HepG2 (cell line): ENCODE measurements around the gene MAB21L4. TPM values are rescaled to one million over a fixed set of nuclear protein-coding genes. Genes with fewer than 3 reads are reported as not detected.

Source experiments
- ARHGAP35 ChIP-seq: sonication (generic); formaldehyde crosslinking; IDR thresholded peaks from 2 replicates; pipeline ENCODE4 v1.9.0; 2022; ENCODE audit warnings: mild to moderate bottlenecking, inconsistent platforms, moderate library complexity, missing genetic modification reagents, borderline replicate concordance
- FOXC1 ChIP-seq: sonication (generic); formaldehyde crosslinking; IDR thresholded peaks from 2 replicates; pipeline ENCODE4 v1.8.0; 2022; ENCODE audit warnings: mild to moderate bottlenecking, missing genetic modification reagents, borderline replicate concordance
- HMGA1 ChIP-seq: sonication (generic); formaldehyde crosslinking; conservative IDR thresholded peaks from 2 replicates; pipeline ENCODE4 v1.4.0; 2020; ENCODE audit warnings: missing genetic modification reagents
- KMT2B ChIP-seq: IDR thresholded peaks from 2 replicates; pipeline ENCODE4 v1.6.1; 2016; ENCODE audit warnings: missing genetic modification reagents, missing compliant biosample characterization
- MAZ ChIP-seq, 2 experiments: sonication (generic) in 1 of 2; formaldehyde crosslinking in 1 of 2; IDR thresholded peaks; 2 replicates each; pipeline versions ENCODE4 v1.5.0 to v1.6.1; 2012 to 2020; ENCODE audit warnings: low read depth in 2 of 2, mild to moderate bottlenecking in 2 of 2, borderline replicate concordance in 1 of 2, improper control_type of control experiment in 1 of 2, low read length in 1 of 2, missing genetic modification reagents in 1 of 2, moderate library complexity in 1 of 2
- NR2F6 ChIP-seq, 2 experiments: IDR thresholded peaks; 2 replicates each; pipeline ENCODE4 v1.6.1; 2016; ENCODE audit warnings: antibody characterized with exemption in 1 of 2, mild to moderate bottlenecking in 1 of 2
- REPIN1 ChIP-seq: sonication (generic); formaldehyde crosslinking; IDR thresholded peaks from 2 replicates; pipeline ENCODE4 v1.8.0; 2022; ENCODE audit warnings: missing genetic modification reagents, low read depth, mild to moderate bottlenecking, borderline replicate concordance
- RFXAP ChIP-seq: sonication (generic); formaldehyde crosslinking; IDR thresholded peaks from 2 replicates; pipeline ENCODE4 v1.4.0; 2020; ENCODE audit warnings: missing genetic modification reagents, borderline replicate concordance
- STAG1 ChIP-seq: sonication (generic); formaldehyde crosslinking; IDR thresholded peaks from 2 replicates; pipeline ENCODE4 v1.4.0; 2020; ENCODE audit warnings: missing genetic modification reagents
- TBP ChIP-seq: sonication (generic); formaldehyde crosslinking; IDR thresholded peaks from 2 replicates; pipeline ENCODE4 v1.5.0; 2020; ENCODE audit warnings: missing genetic modification reagents
- ZKSCAN8 ChIP-seq: IDR thresholded peaks from 2 replicates; pipeline ENCODE4 v1.6.1; 2016; ENCODE audit warnings: borderline replicate concordance, missing genetic modification reagents, missing compliant biosample characterization
- ZNF33B ChIP-seq: sonication (generic); formaldehyde crosslinking; IDR thresholded peaks from 2 replicates; pipeline ENCODE4 v1.5.1; 2020; ENCODE audit warnings: mild to moderate bottlenecking, missing genetic modification reagents
- ZNF614 ChIP-seq: IDR thresholded peaks from 2 replicates; pipeline ENCODE4 v1.6.1; 2018; ENCODE audit warnings: missing biosample characterization, missing genetic modification reagents, inconsistent platforms, borderline replicate concordance
- ZNF629 ChIP-seq: sonication (generic); formaldehyde crosslinking; conservative IDR thresholded peaks from 2 replicates; pipeline ENCODE4 v1.5.0; 2020; ENCODE audit warnings: missing genetic modification reagents
- polyA plus RNA-seq, 8 experiments: library from polyadenylated mRNA; depleted of rRNA in 3 of 8; stranded (reverse) in 7 of 8; unstranded in 1 of 8; fragments of >200 nt; fragmentation: Illumina TruSeq in 4 of 8; extraction: Trizol in 4 of 8; gene quantifications; 2 replicates each; pipeline versions ENCODE4 v1.2.1 to v1.2.3, GENCODE V29; 2011 to 2016; ENCODE audit warnings: low read depth in 4 of 8, missing spikeins in 1 of 8, mixed read lengths in 1 of 8; ENCODE audit not compliant: insufficient read depth in 1 of 8
- total RNA-seq, 5 experiments: library from RNA; depleted of rRNA; stranded (reverse); fragments of >200 nt; fragmentation: Illumina TruSeq; extraction: Trizol; gene quantifications; 2 replicates each; pipeline ENCODE4 v1.2.3, GENCODE V29; 2016; ENCODE audit warnings: low read depth in 1 of 5
- TF ChIP-seq, protein P1 (sequence below): IDR thresholded peaks from 2 replicates; pipeline ENCODE4 v1.6.1; 2012; ENCODE audit warnings: low read depth, low read length, improper control_type of control experiment
- TF ChIP-seq, protein P2 (sequence below): sonication (generic); formaldehyde crosslinking; IDR thresholded peaks from 2 replicates; pipeline ENCODE4 v1.4.0; 2020; ENCODE audit warnings: missing genetic modification reagents
- TF ChIP-seq, protein P3 (sequence below), 2 experiments: sonication (generic) in 1 of 2; formaldehyde crosslinking in 1 of 2; IDR thresholded peaks; 2 replicates each; pipeline versions ENCODE4 v1.6.1 to v1.9.0; 2014 to 2022; ENCODE audit warnings: antibody characterized with exemption in 1 of 2, borderline replicate concordance in 1 of 2, inconsistent platforms in 1 of 2, low read depth in 1 of 2, missing genetic modification reagents in 1 of 2
- TF ChIP-seq, protein P4 (sequence below): sonication (generic); formaldehyde crosslinking; conservative IDR thresholded peaks from 2 replicates; pipeline ENCODE4 v1.5.0; 2020; ENCODE audit warnings: missing genetic modification reagents

Gene MAB21L4
- total and polyA plus RNA-seq, 2 of the 13 experiments (the other 11 are each of a cell fraction or from before 2014, with no cell fraction given), result 3.0 to 14.0 TPM

DNA sequence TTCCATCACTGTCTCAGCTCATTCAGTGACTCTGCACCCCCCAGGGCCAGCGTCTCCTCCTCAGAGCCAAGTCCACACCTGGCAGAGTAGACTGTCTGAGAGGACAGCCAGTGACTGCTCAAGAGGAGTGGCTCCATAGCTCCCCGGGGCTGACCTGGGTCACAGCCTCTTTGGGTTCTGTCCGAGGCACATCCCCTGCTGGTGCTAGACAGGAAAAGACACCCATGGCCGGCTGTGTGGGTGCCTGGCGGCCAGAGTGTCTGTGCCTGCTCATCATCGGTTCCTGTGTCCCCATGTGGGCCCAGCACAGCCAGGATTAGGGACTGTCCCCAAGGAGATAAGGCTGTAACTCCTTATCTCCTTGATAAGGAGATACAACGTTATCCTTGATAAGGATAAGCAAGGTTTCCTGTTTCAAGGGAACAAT is 6.7 kb upstream of the MAB21L4 start (continued):
- TF ChIP-seq, protein P1, sequence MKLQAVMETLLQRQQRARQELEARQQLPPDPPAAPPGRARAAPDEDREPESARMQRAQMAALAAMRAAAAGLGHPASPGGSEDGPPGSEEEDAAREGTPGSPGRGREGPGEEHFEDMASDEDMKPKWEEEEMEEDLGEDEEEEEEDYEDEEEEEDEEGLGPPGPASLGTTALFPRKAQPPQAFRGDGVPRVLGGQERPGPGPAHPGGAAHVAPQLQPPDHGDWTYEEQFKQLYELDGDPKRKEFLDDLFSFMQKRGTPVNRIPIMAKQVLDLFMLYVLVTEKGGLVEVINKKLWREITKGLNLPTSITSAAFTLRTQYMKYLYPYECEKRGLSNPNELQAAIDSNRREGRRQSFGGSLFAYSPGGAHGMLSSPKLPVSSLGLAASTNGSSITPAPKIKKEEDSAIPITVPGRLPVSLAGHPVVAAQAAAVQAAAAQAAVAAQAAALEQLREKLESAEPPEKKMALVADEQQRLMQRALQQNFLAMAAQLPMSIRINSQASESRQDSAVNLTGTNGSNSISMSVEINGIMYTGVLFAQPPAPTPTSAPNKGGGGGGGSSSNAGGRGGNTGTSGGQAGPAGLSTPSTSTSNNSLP, result no peak
- no peak for TF ChIP-seq ZNF614 (CRISPR knock-in tag)
- TF ChIP-seq HMGA1 (CRISPR knock-in tag), result no peak
- TF ChIP-seq, protein P2, sequence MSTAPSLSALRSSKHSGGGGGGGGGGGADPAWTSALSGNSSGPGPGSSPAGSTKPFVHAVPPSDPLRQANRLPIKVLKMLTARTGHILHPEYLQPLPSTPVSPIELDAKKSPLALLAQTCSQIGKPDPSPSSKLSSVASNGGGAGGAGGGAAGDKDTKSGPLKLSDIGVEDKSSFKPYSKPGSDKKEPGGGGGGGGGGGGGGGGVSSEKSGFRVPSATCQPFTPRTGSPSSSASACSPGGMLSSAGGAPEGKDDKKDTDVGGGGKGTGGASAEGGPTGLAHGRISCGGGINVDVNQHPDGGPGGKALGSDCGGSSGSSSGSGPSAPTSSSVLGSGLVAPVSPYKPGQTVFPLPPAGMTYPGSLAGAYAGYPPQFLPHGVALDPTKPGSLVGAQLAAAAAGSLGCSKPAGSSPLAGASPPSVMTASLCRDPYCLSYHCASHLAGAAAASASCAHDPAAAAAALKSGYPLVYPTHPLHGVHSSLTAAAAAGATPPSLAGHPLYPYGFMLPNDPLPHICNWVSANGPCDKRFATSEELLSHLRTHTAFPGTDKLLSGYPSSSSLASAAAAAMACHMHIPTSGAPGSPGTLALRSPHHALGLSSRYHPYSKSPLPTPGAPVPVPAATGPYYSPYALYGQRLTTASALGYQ (CRISPR knock-in tag), result no peak
- no peak for TF ChIP-seq REPIN1
- TF ChIP-seq, protein P3, sequence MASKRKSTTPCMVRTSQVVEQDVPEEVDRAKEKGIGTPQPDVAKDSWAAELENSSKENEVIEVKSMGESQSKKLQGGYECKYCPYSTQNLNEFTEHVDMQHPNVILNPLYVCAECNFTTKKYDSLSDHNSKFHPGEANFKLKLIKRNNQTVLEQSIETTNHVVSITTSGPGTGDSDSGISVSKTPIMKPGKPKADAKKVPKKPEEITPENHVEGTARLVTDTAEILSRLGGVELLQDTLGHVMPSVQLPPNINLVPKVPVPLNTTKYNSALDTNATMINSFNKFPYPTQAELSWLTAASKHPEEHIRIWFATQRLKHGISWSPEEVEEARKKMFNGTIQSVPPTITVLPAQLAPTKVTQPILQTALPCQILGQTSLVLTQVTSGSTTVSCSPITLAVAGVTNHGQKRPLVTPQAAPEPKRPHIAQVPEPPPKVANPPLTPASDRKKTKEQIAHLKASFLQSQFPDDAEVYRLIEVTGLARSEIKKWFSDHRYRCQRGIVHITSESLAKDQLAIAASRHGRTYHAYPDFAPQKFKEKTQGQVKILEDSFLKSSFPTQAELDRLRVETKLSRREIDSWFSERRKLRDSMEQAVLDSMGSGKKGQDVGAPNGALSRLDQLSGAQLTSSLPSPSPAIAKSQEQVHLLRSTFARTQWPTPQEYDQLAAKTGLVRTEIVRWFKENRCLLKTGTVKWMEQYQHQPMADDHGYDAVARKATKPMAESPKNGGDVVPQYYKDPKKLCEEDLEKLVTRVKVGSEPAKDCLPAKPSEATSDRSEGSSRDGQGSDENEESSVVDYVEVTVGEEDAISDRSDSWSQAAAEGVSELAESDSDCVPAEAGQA (IDR thresholded peaks at IDR 0.05; ENCODE audit: low read depth), result no peak
- TF ChIP-seq, protein P3 (CRISPR knock-in tag; IDR thresholded peaks at IDR 0.05; ENCODE audit: borderline replicate concordance), result no peak
- no peak for TF ChIP-seq ZKSCAN8 (CRISPR knock-in tag)
- TF ChIP-seq ZNF629 (CRISPR knock-in tag), result no peak
- no peak for TF ChIP-seq RFXAP (CRISPR knock-in tag)
- TF ChIP-seq ARHGAP35, result no peak
- no peak for TF ChIP-seq ZNF33B (CRISPR knock-in tag)
- TF ChIP-seq, protein P4, sequence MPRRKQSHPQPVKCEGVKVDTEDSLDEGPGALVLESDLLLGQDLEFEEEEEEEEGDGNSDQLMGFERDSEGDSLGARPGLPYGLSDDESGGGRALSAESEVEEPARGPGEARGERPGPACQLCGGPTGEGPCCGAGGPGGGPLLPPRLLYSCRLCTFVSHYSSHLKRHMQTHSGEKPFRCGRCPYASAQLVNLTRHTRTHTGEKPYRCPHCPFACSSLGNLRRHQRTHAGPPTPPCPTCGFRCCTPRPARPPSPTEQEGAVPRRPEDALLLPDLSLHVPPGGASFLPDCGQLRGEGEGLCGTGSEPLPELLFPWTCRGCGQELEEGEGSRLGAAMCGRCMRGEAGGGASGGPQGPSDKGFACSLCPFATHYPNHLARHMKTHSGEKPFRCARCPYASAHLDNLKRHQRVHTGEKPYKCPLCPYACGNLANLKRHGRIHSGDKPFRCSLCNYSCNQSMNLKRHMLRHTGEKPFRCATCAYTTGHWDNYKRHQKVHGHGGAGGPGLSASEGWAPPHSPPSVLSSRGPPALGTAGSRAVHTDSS (CRISPR knock-in tag), result no peak
- no peak for TF ChIP-seq TBP (CRISPR knock-in tag)
- no peak for TF ChIP-seq FOXC1 (CRISPR knock-in tag)
- TF ChIP-seq STAG1 (CRISPR knock-in tag), result peak; percentile 53
- no peak for TF ChIP-seq KMT2B
- no peak for TF ChIP-seq MAZ (IDR thresholded peaks at IDR 0.05; ENCODE audit: borderline replicate concordance, low read depth, low read length)
- no peak for TF ChIP-seq MAZ (CRISPR knock-in tag; IDR thresholded peaks at IDR 0.05; ENCODE audit: low read depth)
- no peak for TF ChIP-seq NR2F6 (IDR thresholded peaks at IDR 0.05)
- peak; percentile 20; the same call in 1 of the 2 replicates for TF ChIP-seq NR2F6 (CRISPR knock-in tag; IDR thresholded peaks at IDR 0.05)
